Stimulated activated CD4-positive, alpha-beta T cell treated with anti-CD3 and anti-CD28 coated beads, Interleukin-2, amount 100 ng/mL, for 4 hours (primary cell): Measurements from ENCODE around the gene MYZAP.
"Not testable (repeated sequence)": the region's sequence is repeated elsewhere in the genome, so short reads cannot be mapped to it uniquely, and the experiment has no call there.

Experiments
- DNase-seq: peaks from one replicate; pipeline ENCODE4 v3.0.0-alpha.2; 2020; ENCODE audit warnings: low read depth

The MYZAP gene

GRCh38 chr15:57592836-57593420 is 1.2 kb downstream of the MYZAP start:
- no peak for DNase-seq

GRCh38 chr15:57594479-57594878 is 2.8 kb downstream of the MYZAP start:
- no peak for DNase-seq

GRCh38 chr15:57595011-57595866 is 3.5 kb downstream of the MYZAP start:
- DNase-seq, result no peak

- DNase-seq, result no peak
Observed at GRCh38 chr15:57596301-57596855, 4.7 kb downstream of the MYZAP start.

GRCh38 chr15:57596978-57597377 is 5.3 kb downstream of the MYZAP start:
- no peak for DNase-seq

GRCh38 chr15:57597431-57597830 is 5.7 kb downstream of the MYZAP start:
- DNase-seq, result no peak

GRCh38 chr15:57598346-57598745 is 6.6 kb downstream of the MYZAP start:
- DNase-seq, result no peak

- DNase-seq, result no peak
Observed at GRCh38 chr15:57599296-57599810, 7.6 kb downstream of the MYZAP start.

- no peak for DNase-seq
Observed at GRCh38 chr15:57600197-57600596, 8.5 kb downstream of the MYZAP start.

- no peak for DNase-seq
Observed at GRCh38 chr15:57604507-57604906, 12.8 kb downstream of the MYZAP start.

GRCh38 chr15:57605491-57605890 is 13.8 kb downstream of the MYZAP start:
- DNase-seq, result no peak

GRCh38 chr15:57606048-57606447 is 14.3 kb downstream of the MYZAP start:
- DNase-seq, result no peak

- no peak for DNase-seq
Observed at GRCh38 chr15:57606816-57607215, 15.1 kb downstream of the MYZAP start.

GRCh38 chr15:57607570-57608000 is 15.9 kb downstream of the MYZAP start:
- no peak for DNase-seq

- DNase-seq, result no peak
Observed at GRCh38 chr15:57609805-57610529, 18.3 kb downstream of the MYZAP start.

GRCh38 chr15:57611123-57611522 is 19.4 kb downstream of the MYZAP start:
- no peak for DNase-seq

- DNase-seq, result no peak
Observed at GRCh38 chr15:57611938-57612337, 20.2 kb downstream of the MYZAP start.

- DNase-seq, result no peak
Observed at GRCh38 chr15:57614241-57614640, 22.5 kb downstream of the MYZAP start.

GRCh38 chr15:57615951-57616496 is 24.3 kb downstream of the MYZAP start:
- not testable (repeated sequence) for DNase-seq

- DNase-seq, result no peak
Observed at GRCh38 chr15:57618325-57618724, 26.6 kb downstream of the MYZAP start.

GRCh38 chr15:57619746-57620145 is 28.0 kb downstream of the MYZAP start:
- no peak for DNase-seq

GRCh38 chr15:57624730-57625129 is 33.0 kb downstream of the MYZAP start:
- DNase-seq, result no peak
